ENCODE data around the gene C12orf50. TPM values are rescaled to one million over a fixed set of nuclear protein-coding genes. Genes with fewer than 3 reads are reported as not detected.
A peak's percentile ranks its signal among the peaks of the same experiment; 100 is the strongest.
"Not testable (repeated sequence)": the region's sequence is repeated elsewhere in the genome, so short reads cannot be mapped to it uniquely, and the experiment has no call there.

Gene C12orf50
- total RNA-seq, 1 donor from 2014 or later = not detected

GRCh38 chr12:87960566-87960965 is 68.6 kb downstream of the C12orf50 start:
- Histone ChIP-seq H3K27ac (no peak overlapping the region), H3K9me3 (no peaks in the 10 kb centered on the region), H3K4me3 (no peak overlapping the region), H3K4me1 (no peaks in the 10 kb centered on the region), H3K36me3 (no peaks in the 10 kb centered on the region), H3K27me3 (no peaks in the 10 kb centered on the region)
- DNase-seq = no peak
- TF ChIP-seq CTCF (IDR thresholded peaks at IDR 0.05) = no peak
- ATAC-seq = no peak
- intact Hi-C loops (cut with DNase I) = no loop called here

DNA sequence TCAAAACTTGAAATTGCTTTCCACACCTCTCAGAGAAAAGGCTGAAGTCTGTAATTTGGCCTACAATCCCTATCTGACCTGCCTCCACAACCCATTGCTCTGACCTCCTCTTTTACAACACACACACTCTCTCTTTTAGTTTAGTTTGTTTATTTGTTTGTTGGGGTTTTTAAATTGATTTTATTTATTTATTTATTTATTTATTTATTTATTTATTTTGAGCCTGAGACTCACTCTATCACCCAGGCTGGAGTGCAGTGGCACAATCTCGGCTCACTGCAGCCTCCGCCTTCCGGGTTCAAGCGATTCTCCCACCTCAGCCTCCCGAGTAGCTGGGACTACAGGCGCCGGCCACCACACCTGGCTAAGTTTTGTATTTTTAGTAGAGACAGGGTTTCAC is 75.2 kb downstream of the C12orf50 start:
- DNase-seq; ATAC-seq; H3K27me3 ChIP-seq; H3K36me3 ChIP-seq; H3K9me3 ChIP-seq; H3K4me3 ChIP-seq; intact Hi-C loops (cut with DNase I); H3K27ac ChIP-seq; H3K4me1 ChIP-seq: not testable (repeated sequence)

DNA sequence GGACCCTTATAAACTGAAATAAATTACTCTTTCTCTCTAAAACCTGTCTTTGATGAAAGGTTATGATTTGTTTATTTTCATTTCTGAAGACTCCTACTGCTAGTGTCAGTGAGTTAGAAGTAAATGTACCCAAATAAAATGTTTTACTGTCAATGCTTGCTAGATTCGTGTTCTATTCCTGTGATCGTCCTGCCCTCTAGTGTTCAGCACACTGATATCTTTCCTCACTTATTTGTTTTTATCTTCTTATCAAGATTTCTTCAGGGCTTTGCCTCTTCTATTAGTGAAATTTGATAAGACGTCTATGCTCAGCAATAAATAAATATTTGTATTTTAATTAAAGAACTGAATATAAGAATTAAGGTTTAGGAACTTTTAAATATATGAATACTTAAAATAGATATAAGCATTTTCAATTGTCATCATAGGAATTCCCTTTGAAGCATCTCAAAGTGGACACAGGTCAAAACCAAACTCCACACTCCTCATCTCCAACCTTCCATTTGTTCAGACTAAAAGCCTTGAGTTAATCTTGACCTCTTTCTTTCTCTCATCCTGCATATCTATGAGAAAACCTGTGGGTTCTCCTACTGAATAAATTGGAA is 75.8 kb downstream of the C12orf50 start:
- intact Hi-C loops (cut with DNase I) = no loop called here

GRCh38 chr12:87952850-87953249 is 76.4 kb downstream of the C12orf50 start:
- intact Hi-C loops (cut with DNase I) = no loop called here
- Histone ChIP-seq H3K4me3 (no peak overlapping the region), H3K9me3 (no peaks in the 10 kb centered on the region), H3K27me3 (no peaks in the 10 kb centered on the region), H3K4me1 (no peaks in the 10 kb centered on the region), H3K27ac (no peak overlapping the region), H3K36me3 (no peaks in the 10 kb centered on the region)
- ATAC-seq (no peak), DNase-seq (no peak)
- no peak for TF ChIP-seq CTCF (IDR thresholded peaks at IDR 0.05)

More for the DNA sequence above, 75.8 kb downstream of the C12orf50 start:
- Histone ChIP-seq H3K4me1 (no peaks in the 10 kb centered on the region), H3K9me3 (no peaks in the 10 kb centered on the region), H3K4me3 (no peak overlapping the region), H3K27ac (no peak overlapping the region), H3K36me3 (no peaks in the 10 kb centered on the region), H3K27me3 (no peaks in the 10 kb centered on the region)
- ATAC-seq = no peak
- DNase-seq = no peak
- TF ChIP-seq CTCF (IDR thresholded peaks at IDR 0.05) = peak; percentile 38

GRCh38 chr12:87952223-87952622 is 77.0 kb downstream of the C12orf50 start:
- no peak overlapping the region for H3K27ac ChIP-seq
- no peak for DNase-seq
- TF ChIP-seq CTCF (IDR thresholded peaks at IDR 0.05) = no peak
- H3K27me3 ChIP-seq = no peaks in the 10 kb centered on the region
- intact Hi-C loops (cut with DNase I) = no loop called here
- no peaks in the 10 kb centered on the region for H3K4me1 ChIP-seq
- H3K9me3 ChIP-seq = no peaks in the 10 kb centered on the region
- no peak for ATAC-seq
- H3K36me3 ChIP-seq = no peaks in the 10 kb centered on the region
- no peak overlapping the region for H3K4me3 ChIP-seq

DNA sequence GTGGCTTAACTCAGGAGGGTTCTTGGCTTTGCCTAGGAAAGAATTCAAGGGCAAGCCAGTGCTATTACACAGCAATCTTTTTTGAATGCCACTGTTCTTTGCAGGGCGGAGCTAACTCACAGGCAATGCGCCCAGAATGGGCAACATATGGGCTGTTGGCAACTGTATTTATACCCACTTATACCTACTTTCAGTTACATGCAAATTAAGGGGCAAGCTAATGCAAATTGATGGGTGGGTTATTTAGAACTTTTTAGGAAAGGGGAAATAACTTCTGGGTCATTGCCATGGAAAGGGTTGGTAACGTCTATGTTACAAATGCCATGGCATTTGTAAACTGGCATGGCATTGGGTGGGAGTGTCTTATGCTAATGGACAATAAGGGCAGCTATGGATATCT is 85.4 kb downstream of the C12orf50 start:
- H3K36me3 ChIP-seq = no peaks in the 10 kb centered on the region
- no peaks in the 10 kb centered on the region for H3K4me1 ChIP-seq
- H3K27me3 ChIP-seq = no peaks in the 10 kb centered on the region
- H3K9me3 ChIP-seq = no peaks in the 10 kb centered on the region
- H3K4me3 ChIP-seq = no peak overlapping the region
- ATAC-seq = no peak
- intact Hi-C loops (cut with DNase I) = no loop called here
- no peak overlapping the region for H3K27ac ChIP-seq
- no peak for TF ChIP-seq CTCF (IDR thresholded peaks at IDR 0.05)
- DNase-seq = no peak
